CD4-positive, alpha-beta T cell treated with Interleukin-1 beta for 1 hour (primary cell): ENCODE measurements around the gene TMED1.

ENCODE experiments used
- DNase-seq, 2 donors: peaks; one replicate each; pipeline ENCODE4 v3.0.0-alpha.2; 2020 to 2022

Gene TMED1

DNA sequence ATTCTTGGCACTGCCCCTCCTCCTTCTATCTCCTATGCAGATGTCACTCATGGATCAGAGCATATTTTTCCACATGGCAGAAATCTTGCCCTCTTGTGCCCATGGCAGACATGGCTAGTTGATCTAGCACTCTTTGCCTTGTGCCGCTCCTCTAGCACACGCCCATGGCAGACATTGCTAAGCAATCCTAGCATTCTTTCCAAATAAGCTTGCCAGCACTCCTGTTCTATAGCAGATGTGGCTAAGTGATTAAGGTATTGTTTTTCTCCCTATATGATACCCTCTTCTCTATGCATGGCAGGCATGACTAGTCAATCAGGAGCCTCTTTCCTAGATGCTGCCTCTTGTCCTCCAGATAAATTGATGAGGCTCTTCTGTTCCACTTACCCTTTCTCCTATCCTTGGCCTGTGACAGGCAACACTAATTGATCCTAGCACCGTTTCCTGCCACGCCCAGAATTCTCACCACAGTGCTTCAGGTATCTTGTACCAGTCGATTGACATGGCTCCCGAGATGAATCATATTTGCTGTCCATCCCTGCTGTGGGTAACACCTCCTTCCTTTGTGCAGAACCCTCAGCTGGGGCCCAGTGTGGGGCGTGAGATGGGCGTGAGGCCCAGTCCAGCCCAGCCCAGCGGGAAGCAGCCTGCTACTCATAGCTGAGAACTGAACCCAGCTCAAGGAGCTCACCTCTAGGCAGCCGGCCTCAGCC is 26.9 kb downstream of the TMED1 start:
- DNase-seq, result peak; percentile 15 to 42

DNA sequence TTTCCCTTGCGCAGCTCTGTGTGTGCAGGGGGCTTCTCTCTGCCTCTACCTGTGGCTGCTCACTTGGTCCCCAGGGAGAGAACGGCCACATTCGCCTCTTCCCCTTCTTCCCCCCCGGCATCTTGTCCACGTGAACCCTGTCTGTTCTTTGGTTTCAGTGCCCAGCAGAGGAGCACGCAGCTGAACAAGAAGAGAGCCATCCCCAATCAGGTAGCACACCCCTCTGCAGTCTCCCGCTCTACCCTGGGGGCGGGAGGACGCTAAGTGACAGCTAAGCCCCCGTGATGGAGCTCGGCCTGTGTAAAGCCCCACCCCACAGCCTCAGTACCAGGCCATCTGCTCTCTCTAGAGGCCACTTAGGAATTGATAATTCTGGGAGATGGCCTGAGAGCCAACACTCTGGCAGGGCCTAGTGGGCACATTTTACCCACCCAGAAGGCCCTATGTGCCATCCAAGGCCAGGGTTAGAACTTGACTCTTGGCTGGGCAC is 30.2 kb downstream of the TMED1 start:
- DNase-seq, result no peak

DNA sequence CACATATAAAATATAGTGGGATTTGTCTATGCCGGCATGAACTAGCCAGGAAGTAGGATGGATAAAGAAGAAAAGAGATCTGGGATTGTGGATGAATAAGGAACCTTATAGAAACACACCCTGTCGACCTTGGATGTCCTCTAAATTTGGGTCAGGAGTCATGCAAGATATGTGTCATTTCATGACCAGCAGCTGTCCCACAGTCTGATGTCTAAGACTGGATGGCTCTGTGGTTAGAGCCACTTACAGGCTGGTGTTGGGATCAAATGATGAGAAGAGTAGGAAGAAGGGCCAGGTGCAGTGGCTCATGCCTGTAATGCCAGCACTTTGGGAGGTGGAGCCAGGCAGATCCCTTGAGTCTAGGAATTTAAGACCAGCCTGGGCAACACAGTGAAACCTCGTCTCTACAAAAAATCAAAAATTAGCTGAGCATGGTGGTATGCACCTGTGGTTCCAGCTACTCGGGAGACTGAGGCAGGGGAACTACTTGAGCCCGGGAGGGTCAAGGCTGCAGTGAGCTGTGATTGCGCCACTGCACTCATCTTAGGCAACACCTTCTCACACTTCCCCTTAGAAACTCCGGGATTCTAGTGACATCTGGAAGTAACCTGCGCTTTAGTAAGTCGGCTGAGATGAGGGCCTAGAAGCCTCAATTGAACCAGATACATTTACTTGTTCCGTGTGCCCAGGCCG is 30.8 kb downstream of the TMED1 start:
- DNase-seq, result peak in 1 of 2 donors; percentile 40

DNA sequence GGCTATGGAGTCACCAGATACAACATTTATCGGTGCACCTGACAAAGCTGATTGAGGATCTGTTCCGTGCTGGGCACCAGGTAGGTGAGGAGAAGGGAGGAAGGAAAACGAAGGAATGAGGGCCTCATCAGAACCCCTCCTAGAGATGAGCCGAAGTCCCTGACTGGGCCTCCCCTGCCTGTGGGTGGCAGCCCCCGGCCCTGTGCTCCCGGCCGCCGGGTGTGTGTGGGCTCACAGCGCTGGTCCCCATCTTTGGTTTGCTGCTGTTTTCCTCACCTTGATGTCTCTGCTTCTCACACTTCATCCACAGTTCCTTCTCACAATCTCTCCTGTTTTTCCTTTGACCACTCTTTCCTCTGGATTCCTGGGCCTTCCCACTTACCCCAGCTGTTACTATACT is 32.8 kb downstream of the TMED1 start:
- no peak for DNase-seq

DNA sequence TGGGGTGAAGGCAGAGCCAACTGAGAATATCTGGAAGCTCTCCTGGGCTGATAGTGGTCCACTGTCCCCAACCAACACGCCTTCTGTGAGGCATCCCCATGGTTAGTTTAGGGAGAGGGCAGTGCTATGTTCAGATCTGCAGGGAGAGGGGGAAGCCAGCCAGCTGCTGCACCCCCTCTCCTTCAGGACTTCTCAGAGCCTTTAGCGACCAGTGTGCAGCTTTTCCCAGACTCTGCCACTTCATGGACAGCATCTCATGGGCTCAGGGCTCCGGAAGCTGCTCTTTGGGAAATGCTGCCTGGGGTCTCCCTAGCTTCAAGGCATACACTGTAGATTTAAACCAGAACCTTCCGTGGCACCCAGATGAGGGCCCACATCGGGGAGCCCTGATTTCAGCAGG is 33.5 kb downstream of the TMED1 start:
- DNase-seq, result no peak

DNA sequence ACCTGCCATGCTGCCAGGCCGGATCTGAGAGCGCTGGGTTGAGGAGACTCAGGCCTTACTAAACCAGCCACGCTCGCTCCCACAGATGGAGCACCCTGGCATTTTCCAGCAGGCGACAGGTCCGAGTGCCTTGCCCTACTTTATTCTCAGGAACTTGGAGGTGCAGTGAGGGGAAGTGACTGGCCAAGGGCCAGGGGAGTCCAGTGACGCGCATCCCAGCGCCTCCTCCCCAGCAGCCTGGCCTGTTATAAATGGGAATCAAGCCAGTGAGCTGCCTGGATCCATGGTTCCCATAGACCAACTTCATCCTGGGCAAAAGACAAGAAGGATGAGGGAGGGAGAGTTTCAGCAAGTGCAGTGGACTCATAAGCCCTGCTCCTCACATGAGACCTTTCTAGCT is 35.5 kb downstream of the TMED1 start:
- DNase-seq, result no peak

DNA sequence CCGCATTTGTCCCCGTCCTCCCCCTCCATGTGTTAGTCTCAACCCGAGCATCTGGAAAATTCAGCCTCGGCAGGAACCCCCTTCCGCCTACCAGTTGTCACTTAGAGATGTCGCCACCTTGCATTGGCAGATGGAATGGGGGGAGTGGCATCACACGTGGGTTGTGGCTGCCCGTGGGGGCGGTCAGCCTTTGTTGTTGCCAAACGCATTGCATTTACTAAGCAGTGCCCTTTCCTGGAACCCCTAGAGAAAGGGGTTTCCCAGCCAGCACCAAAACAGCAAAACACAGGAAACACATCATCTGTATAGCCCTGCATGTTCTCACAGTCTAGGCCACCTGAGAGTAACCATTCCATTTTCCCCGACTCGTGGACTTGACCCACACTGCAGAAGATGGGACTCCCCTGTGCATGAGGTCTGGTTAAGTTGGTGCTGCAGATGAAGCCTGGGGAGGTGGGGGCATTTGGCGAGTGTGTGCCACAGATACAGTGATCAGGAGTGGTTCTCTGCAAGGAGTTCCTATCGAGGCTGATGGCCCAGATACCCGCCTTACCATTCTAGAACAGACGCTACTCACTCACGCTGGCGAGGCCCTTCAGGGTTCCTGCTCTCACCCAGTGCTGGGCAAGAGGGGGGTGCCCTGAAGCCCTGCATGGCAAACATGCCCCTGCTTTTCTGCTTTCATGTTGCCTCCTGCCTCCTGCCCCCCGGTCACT is 38.3 kb downstream of the TMED1 start:
- DNase-seq, result peak; percentile 88 to 89

DNA sequence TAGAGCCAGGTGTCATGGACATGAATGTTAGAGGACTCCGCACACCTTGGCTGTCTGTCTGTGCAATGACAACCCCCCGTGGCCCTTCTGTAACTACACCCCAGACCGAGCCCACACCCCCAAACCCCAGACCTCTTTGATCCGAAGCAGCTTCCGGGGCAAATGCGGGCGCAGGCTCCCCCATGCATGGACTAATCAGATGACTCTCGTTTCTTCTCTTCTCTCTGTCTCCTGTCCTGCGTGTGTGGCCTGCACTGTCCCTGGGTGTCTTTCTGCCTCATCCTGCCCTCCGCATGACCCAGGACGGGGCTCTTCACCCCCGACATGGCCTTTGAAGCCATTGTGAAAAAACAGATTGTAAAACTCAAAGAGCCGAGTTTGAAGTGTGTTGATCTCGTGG is 38.9 kb downstream of the TMED1 start:
- peak; percentile 65 to 72 for DNase-seq

DNA sequence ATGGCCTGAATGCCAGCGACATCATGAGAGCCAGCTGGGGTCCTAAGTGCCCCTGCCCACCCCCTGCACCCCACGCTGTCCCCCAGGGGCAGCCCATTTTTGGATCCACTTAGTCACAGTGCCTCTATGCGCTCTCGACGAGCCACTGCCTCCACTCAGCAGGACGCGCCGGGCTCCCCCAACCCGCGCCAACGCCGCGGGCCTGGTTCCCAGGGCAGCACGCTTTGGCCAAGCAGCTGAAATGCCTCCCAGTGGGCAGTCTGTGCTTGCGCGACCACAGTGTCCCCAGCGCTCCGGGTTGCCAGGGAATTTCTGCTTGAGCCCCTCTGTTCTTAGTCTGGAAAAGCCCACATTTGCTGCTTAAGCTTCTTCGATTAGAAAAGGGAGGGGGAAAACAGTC is 39.4 kb downstream of the TMED1 start:
- no peak for DNase-seq

DNA sequence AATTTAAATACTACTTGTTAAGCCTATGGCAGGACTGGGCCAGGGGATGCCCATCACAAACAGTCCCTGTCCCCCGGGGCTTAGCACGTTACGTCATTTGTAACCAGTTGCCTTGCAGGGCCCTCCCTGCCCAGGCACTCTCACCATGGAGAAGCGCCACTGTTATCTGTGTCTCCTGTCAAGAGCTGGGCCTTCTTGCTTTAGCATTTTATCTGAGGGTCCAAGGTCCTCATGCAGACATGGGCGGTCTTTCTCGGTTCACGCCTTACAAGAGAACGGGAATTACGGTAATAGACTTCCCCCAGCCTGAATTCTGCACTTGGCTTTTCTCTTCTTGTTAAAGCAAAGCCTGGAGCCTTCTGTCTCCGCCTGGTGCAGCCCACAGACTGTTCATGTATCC is 46.1 kb downstream of the TMED1 start:
- DNase-seq, result no peak

DNA sequence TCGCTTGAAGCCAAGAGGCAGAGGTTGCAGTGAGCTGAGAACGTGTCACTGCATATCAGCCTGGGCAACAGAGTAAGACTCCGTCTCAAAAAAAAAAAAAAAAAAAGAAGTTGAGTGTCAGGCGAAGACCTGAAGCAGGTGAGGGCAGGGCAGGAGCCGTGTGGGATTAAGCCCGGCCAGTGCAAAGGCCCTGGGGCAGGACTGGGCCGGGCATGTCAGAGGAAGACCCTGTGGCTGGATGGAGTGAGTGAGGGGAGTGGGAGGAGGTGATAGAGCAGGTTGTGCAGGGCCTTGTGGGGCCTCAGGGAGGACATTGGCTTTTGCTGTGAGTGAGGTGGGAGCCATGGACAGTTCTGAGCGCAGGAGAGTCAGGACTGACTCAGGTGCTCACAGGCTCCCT is 47.9 kb downstream of the TMED1 start:
- DNase-seq, result no peak

DNA sequence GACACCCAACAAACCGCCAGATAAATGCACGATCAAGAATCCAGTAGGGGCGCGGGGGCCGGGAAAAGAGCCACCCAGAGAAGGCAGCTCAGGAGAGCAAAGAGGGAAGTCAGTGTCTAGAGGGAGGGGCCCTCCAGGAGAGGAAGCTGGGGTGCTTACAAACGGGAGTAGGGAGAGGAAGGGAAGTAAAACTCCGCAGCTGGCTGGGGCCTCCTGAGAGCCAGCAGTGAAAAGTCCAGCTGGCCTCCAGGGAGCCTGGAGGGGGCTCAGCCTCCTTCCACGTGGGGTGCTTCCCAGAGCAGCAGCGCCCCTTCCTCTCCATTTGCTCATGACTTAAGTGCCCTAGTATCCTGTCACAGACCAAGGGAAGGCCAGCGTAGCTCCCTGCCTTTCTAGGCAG is 51.8 kb downstream of the TMED1 start:
- peak in 1 of 2 donors; percentile 46 for DNase-seq

DNA sequence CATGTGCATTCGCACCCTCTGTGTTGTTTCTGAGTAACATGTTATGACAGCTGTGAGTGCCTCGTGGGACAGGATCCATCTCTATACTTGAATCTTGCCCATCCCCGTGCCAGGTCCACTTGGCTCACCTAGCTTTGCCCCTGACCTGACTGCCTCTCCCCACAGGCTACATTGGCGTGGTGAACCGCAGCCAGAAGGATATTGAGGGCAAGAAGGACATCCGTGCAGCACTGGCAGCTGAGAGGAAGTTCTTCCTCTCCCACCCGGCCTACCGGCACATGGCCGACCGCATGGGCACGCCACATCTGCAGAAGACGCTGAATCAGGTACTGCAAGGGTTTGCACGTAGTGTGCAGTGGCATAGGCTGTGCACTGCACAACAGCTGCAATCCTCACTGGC is 53.2 kb downstream of the TMED1 start:
- DNase-seq, result no peak
